HG02938 (cell line): ENCODE measurements around the gene PKNOX2.

Experiments
- ATAC-seq: cut with Tn5 transposase; IDR thresholded peaks from one replicate; pipeline ENCODE4 v1.9.1; 2021; ENCODE audit warnings: mild to moderate bottlenecking, moderate library complexity; ENCODE audit not compliant: unreplicated experiment

PKNOX2 gene

DNA sequence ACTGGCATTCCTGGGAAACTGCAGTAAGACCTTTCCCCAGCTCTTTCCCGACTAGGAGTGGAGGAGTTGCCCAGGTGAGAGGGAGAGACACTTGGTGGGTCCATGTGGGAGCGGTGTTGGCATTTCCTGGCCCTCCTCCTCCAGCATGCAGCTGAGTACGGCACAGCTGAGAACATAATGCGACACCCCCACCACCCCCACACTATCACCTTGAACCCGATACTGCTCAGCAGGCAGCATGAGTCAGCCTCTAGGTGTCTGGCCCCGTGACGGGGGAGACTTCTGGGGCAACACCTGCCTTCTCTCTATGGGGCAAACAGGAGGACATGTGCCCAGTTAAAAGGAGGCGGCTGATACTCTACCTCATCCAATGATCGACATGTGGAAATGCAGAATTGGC, 64.4 kb downstream of the PKNOX2 start:
- ATAC-seq: no peak

DNA sequence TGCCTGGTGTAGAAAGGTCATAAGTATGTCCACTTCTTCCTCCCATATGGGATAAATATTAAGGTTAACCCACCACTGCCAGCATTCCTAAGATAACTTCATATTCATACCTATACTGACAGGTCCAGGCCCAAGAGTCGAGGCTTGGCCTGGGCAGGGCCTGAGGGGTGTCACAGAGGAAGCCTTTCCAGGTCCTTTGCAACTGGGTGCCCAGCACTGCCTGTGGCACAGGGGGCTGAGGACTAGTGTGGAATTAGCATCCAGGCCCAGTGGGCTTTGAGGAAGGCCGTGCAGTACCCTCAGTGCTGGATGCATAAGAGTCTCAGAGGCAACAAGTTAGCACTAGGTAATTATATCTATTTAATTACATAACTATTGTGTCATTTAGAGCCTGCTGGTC, 65.4 kb downstream of the PKNOX2 start:
- ATAC-seq: no peak

DNA sequence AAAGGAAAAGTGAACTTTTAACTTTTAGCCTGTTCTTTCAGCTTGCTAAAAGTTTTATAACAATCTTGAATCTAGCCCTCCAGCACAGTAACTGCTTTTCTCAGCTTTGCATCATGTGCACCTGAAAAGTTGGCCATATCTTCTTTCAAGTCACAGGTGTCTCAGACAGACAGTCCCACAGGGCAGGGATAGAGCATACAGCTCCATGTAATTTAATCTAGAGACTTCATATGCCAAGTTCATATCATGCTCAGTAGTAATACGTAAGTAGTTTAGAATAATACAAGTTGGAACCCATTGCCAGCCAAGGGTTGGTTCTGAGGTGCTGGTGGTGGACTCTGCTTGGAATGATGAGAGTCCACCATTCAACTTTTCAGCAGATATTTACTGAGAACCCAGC, 68.6 kb downstream of the PKNOX2 start:
- ATAC-seq: no peak

DNA sequence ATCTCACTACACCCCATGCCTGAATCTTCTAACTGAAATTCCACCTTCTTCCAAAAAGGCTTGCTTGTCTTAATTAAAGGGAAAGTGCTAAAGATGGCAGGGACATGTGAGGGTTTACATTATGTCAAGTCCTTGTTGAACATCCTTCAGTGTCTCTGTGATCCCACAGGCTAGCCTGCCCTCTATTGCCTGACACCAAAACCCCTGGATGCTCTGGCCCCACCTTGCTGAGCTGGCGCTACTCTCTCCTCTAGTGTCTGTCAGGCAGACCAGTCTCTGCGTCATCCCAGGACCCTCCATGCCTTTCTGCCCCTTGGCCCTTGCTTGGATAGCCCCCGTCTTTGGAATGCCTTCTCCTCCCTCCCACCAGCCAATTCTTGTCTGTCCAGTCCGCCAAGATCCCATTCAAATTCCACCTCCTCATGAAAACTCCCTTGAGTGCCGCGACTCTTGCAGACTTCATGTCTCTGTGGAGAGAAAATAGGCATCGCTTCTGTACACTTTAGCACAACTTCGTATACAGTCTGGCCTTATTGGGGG, 69.3 kb downstream of the PKNOX2 start:
- no peak for ATAC-seq

DNA sequence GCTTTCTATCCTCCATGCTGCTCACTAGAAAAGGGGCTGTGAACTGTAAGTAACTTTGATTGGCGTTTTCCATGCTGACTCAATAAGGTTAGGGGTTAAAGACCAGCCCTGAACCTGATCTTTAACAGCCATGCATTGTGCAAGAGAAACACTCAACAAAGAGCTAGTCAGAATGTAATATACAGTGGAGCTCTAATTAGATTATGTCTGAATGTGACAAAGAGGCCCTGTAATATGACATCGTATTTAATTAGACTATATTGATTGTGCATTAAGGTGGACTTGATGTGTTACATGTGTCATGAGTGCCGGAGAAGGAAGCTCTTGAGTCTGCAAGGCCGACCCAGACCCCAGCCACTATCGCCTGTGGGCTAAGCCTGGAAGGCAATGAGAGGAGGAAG, 70.5 kb downstream of the PKNOX2 start:
- no peak for ATAC-seq

DNA sequence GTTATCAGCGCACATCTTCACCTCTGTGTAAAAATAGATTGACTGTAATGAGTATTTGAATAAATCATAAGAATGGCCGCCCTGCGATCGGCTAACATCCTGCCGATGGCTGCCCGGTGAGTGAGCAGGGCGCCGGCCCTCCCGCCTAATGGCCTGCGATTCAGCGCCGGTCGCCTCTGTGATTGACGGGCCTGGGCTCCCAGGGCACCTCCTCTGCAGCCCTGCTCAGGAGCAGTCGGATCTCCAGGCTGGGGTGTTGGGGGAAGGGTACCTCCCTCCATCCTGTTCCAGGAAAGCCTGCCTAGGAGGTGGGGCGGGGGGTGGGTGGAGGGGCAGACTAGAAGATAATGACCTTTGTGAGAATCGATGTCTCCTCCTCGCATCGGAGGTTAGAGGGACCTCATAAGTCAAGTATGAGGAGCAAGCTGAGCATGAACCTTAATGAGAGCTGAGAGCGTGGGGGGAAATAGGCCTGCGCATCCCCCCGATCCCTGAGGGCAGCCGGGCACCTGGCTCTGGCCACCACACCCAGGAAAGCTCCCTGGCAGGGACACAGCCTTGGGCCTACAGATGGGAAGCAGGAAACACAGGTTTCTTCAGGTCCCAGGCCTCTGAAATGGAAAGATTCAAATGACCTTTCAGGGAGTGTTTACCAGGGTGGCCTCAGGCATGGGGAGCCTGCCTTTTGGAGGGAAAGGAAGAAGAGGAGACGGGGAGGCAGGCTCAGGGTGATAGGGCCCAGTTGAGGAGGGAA, 71.7 kb downstream of the PKNOX2 start:
- no peak for ATAC-seq

DNA sequence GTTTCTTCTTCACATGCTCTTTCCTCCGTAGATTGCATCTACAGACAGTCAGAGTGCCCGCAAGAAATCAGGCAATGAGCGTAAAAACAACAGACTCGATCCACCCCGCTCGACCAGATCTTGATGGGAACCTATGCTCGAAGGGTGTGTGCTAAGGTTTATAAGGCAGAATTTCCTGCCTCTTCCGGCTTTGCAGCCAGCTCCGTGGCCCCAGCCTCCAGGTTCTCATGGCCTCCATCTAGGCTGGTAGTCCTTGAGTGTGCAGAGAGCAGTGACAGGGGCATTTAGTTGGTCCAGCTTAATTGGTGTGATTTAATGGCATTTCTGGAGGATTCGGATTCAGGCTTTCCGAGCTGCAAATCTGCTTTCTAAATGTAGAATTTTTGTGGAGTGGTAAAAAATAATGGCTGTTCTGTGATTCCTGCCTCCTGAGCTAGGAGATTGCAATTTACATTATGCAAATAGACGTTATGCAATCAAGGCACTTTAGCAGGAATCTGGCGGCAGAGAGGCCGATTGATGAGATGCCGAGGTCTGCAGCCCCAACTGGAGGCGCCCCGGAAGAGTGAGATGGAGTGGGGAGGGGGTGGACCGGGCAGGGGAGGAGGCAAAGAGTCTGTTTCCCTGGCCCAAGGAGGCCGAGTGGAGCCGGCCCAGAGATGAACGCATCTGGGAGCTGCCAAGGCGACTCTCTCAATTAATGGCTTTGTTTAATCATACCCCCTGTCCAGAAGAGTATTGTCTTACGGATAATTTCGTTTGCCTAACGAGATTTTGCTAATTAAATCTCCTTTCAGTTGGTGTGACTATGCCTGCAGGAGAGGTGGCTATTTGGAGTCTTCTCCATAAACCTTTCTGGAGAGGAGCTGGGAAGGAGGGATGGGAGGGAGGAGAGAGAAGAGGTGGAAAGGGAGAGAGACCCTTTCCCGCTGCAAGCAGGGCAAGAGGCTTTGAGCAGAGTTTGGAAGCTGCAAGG, 75.3 kb downstream of the PKNOX2 start:
- ATAC-seq: no peak

DNA sequence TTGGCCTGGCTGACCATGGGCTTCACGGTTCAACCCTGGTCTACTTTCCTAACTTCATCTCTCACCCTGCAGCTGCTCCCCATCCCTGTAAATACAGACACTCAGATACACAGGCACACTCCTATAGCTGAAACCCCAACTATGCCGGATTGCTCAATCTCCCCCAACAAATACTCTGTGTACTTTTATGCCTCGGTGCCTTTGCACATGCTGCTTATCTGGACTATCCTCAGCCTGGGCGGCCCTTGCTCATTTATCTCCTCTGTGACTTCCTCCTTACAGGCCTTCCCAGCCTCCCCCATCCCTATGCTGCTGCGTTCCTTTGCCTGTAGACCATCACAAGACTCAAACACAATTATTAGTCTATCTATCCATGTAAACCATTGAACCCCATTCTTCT, 76.6 kb downstream of the PKNOX2 start:
- no peak for ATAC-seq

DNA sequence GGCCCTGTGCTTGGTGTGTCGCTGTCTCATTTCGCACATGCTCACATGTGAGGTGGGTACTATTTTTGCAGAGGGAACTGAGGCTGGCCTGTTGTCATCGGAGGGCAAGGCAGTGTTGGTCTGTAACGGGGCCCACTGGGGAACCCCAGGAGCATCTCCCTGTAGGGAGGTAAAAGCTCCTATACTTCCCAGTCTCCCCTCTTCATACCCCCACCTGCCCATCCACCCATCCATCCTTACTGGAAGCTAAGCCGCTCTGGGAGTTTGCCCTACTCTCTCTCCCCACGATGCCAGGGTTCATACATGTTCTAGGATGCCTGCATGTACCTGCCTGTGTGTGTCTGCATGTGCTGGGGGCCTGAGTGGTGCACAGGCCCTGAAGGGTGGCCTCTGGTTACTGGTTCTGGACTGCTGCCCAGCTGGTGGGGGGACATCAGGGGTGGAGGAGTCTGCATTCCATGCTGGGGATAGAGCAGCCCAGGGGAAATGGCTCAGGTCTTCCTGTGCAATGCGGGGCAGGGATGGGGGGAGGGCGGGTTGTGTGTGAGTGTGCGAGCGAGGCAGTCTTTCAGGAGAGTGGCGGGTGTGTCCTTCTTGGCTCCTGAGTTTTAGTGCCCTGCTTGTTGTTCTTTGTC, 77.7 kb downstream of the PKNOX2 start:
- no peak for ATAC-seq

DNA sequence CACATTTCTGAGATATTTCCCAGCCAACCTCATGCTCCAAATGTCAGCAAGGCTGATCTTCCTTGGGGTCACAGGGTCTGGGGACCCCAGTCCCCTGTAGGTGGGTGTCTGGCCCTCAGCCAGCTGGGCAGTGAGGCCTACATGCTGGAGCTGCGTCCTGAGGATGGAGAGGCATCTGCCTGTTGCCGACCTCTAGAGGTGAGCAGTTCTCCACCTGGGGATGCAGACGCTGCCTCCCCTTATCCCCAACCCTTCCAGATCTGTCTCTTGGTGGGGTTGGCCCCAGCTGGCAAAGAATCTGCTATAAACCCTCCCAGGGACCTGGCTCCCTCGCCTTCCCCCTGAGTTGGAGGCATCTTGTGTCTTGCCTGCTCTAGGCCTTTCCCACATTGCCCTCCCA, 79.6 kb downstream of the PKNOX2 start:
- no peak for ATAC-seq

DNA sequence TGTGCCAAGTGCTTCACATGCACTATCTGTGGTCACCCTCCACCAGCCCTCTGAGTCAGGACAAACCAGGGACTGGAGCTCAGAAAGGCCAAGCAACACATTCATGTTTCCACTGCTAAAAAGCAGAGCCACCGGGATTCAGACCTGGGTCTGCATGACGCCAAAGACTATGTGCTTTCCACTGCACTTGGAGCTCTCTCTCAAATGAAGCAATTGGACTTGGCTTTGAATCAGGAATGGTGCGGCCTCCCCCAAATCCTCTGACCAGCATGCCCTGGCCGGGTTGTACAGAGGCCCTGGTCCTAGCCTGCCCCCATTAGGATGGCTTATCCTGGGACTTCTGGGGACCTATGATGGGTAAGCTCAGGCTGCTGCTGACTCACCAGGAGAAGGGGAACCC, 80.7 kb downstream of the PKNOX2 start:
- ATAC-seq: no peak

DNA sequence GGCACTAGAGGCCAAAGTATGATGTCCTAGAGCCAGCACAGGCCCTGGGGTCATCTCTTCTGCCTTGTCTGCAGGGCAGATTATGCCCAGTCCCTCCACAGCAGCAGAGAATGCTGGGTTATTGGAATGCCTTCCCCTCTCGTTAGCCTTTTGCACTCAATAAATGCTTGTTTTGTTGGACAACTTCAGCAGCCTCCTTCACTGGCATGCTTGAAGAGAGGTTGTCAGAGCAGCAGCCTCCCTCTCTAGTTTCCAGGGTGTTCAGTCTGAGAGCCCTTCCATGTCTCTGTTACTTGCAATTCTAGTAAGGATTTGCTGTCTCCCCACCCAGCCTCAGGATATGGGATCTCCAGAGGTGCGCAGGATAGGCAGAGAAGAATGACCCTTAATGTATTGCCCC, 82.9 kb downstream of the PKNOX2 start:
- ATAC-seq: no peak

DNA sequence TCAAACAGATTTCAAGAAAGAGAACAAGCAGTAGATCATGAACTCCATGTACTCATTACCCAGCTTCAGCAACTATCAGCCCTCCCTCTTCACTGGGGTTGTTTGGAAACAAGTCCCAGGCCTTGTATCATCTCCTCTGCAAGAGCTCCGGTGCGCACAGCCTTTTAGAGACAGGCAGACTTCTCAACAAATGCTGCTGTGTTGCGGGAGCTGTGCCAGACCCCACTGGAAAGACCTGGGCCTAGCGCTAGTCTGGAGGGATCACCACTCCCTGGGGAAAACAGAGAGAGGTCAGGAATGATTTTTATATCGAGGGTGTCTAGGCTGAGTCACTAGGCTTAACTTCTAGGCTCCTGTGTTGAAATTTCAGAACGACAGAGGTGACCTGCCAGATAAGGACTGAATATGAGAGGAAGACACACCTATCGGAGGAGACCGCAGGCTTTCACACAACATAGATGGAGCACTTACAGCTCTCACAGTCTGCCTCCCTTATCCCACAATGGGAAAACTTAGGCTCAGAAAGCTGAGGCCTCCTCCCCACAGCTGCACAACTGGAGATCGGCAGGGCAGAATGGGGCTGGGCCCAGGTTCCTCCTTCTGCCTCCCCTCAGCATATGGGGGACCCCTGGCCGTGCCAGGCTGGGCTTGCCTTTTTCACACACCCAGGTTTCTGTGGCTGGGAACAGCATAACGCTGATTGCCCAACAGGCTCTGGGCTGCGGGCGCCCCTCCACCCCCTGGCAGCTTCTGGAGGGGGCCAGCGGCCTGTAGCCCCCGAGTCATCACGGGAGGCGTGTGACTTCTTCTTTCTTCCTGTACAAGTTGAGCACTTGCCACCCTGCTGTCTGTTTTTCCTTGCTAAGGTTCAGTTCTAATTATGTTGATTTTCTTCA, 86.0 kb downstream of the PKNOX2 start:
- ATAC-seq: no peak

DNA sequence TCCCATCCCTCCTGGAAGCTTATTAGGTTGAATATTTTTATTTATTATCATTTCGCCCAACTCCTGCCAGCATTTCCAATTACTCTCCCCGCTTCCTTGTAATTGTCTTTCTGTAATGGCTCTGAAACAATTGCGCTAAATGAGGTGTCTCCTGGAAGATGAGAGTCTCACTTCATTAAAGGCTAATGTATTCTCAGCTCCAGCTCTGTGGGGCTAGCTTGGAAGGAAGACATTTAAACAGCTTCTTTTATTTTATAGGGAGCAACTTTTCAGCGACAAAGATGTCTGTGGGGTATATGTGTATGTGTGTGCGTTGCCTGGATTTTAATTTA, 86.6 kb downstream of the PKNOX2 start:
- no peak for ATAC-seq

DNA sequence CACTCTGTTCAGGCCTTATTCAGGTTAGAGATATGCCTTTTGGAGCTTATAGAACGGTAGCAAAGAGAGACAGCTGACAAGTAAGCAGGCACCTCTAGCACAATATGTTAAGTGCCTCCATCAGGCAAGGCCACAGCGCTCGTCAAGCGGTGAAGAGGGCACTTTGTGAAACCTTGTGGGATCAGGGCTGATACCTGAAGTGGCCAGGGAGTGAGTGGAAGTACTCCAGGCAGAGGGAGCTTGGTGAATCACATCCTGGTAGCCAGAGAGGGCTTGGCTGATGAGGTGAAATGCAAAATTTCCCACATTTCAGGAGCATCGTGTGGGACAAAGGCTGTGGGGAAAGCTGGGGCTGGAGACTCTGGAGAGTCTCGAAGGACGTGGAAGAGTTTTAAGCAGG, 87.4 kb downstream of the PKNOX2 start:
- ATAC-seq: no peak

DNA sequence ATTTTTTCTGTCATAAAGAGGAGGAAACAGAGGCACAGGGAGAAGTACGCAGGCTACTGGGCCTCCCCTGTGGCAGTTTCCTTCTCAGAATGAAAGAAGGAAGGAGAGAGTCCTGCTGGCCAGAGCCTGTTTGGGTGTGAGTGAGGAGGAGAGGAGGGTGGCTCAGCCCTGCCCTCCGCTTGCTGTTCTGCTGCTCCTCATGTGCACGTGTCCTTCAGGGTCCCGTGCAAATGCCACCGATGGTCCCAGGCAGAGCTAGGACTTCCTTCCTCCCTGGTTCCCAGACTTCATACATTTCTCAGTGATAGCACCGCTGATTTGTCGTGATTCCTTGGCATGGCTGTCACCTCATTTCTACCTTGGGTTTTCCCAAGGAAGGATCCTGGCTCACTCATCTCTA, 88.7 kb downstream of the PKNOX2 start:
- no peak for ATAC-seq

DNA sequence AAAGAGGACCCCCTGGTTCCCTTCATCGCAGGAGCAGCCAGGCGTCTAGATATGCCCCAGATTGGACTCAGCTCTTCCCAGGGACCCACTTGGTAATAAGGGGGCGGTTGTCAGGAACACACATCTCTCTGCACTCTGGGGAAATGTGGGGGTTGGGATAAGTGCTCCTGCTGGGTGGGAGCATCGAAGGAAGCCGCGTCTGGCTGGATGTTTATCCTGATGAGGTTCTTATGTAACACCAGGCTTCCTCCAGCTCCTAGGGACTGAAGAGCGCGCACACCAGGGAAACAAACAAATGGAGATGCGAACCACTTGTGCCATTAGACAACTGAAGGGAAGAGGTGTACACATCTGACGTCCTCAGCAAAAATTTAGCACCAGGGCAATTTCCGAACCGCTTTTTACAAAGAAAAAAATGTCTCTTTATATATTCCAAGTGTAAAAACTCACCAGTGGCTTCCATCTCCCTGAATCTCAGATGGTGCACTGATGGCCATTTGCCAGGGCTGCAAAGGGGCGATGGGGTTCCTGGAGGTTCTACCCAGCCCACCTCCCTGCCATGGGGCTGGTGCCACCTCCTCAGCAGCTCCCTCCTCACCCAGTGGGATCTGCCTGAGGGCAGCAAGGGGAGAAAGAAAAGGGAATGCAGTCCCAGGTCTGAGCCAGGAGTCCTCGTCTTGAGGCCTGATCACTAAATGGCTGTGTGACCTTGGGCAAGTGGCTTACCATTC, 89.4 kb downstream of the PKNOX2 start:
- no peak for ATAC-seq

DNA sequence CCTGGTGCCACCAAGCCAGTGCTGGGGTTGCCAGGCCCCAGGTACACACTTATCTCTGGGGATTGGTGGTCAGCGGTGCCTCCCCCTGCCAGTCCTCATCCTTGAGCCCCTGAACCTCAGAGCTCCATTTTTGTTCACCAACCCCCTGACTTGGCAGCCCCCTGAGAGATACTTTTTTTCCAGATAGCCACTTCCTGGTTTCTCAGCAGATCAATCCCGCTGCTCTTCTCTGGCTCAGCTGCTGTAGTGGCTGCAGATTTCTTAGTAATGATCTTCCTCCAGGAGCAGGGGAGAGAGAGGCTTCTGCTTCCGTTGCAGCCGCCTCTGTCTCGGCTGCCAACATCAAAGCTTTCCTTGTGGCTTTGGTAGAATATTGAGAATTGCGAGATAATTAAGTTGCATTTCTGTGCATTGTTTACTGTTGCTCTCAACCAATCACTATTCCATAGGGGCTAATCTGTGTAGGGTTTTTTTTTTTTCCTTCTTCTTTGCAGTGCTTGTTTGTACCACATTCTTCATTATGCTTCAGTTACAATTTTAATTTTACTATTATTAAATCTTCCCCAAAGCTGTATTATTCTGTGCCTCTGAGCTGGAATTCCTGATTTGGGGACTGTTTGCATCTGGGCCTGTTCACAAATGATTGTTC, 92.1 kb downstream of the PKNOX2 start:
- no peak for ATAC-seq

DNA sequence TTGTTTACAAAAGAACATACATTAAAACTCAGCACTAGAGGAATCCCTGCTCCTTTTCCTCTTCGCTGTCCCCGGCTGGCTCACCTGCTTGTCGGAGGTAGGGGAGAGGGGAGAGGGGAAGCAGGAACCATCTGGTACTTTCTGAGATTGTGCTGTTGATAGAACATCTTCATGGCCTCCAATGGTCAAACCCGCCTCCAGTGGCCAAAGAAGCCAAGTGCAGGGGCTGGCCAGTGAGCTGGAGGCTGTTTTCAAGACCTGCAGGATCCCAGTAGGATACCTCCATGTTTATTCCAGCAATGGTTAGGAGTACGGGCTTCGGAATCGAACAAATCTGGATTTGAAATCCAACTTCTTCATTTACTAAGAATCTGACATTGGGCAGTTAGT, 92.6 kb downstream of the PKNOX2 start:
- no peak for ATAC-seq
